Prostate gland (tissue), 2 donors: ENCODE results near the gene ICA1. TPM values are rescaled to one million over a fixed set of nuclear protein-coding genes. Genes with fewer than 3 reads are reported as not detected.

Experiments
- DNase-seq: peaks from one replicate; pipeline ENCODE4 v3.0.0-alpha.2; 2019; ENCODE audit warnings: low spot score
- H3K27ac ChIP-seq, 2 donors: fragments of 200-600 bp; sonication (generic); 2 replicates each; pipeline ENCODE4 v1.5.1; 2017 to 2019
- H3K27me3 ChIP-seq: fragments of 200-600 bp; sonication (generic); replicated peaks from 2 replicates; pipeline ENCODE4 v1.5.1; 2019; ENCODE audit not compliant: insufficient read depth
- H3K36me3 ChIP-seq, 2 donors: fragments of 200-600 bp; sonication (generic); 1 replicate in 1 of 2; 2 replicates in 1 of 2; pipeline versions ENCODE4 v1.5.1 to v1.8.1; 2017 to 2019
- H3K4me1 ChIP-seq: fragments of 200-600 bp; sonication (generic); replicated peaks from 2 replicates; pipeline ENCODE4 v1.5.1; 2019
- H3K4me3 ChIP-seq, 2 donors: fragments of 200-600 bp; sonication (generic); 2 replicates each; pipeline ENCODE4 v1.5.1; 2017 to 2019
- H3K9me3 ChIP-seq: fragments of 200-600 bp; sonication (generic); 2 replicates; pipeline ENCODE4 v1.5.1; 2017
- POLR2A ChIP-seq: fragments of 450-650 bp; IDR thresholded peaks from one replicate; pipeline ENCODE4 v1.6.1; 2016; ENCODE audit warnings: antibody characterized with exemption, mild to moderate bottlenecking
- POLR2AphosphoS5 ChIP-seq: sonication (generic); formaldehyde crosslinking; IDR thresholded peaks from one replicate; pipeline ENCODE4 v1.6.1; 2017; ENCODE audit warnings: antibody characterized with exemption
- WGBS: methylation state at CpG from one replicate; pipeline ENCODE4 v1.1.5; 2018; 5-methylcytosine and 5-hydroxymethylcytosine counted together
- intact Hi-C: fragments of 100-400 bp; cut with DNase I; formaldehyde crosslinking; loops from one replicate; pipeline ENCODE4 v1.14.2; 2022
- total RNA-seq, 2 donors: library from RNA; depleted of rRNA; stranded (reverse); fragments of >200 nt; gene quantifications; one replicate each; pipeline ENCODE4 v1.1.0, GENCODE V29; 2016
- TF ChIP-seq, protein P1 (sequence below), 4 experiments: fragments of 200-600 bp in 2 of 4; fragments of 450-650 bp in 2 of 4; sonication (generic) in 2 of 4; IDR thresholded peaks; 1 replicate in 3 of 4; 2 replicates in 1 of 4; pipeline ENCODE4 v1.5.1; 2016 to 2019; ENCODE audit warnings: antibody characterized with exemption in 4 of 4, mild to moderate bottlenecking in 2 of 4, moderate library complexity in 2 of 4

The ICA1 gene
- total RNA-seq, 2 donors from 2014 or later: 49.1 to 51.0 TPM

DNA sequence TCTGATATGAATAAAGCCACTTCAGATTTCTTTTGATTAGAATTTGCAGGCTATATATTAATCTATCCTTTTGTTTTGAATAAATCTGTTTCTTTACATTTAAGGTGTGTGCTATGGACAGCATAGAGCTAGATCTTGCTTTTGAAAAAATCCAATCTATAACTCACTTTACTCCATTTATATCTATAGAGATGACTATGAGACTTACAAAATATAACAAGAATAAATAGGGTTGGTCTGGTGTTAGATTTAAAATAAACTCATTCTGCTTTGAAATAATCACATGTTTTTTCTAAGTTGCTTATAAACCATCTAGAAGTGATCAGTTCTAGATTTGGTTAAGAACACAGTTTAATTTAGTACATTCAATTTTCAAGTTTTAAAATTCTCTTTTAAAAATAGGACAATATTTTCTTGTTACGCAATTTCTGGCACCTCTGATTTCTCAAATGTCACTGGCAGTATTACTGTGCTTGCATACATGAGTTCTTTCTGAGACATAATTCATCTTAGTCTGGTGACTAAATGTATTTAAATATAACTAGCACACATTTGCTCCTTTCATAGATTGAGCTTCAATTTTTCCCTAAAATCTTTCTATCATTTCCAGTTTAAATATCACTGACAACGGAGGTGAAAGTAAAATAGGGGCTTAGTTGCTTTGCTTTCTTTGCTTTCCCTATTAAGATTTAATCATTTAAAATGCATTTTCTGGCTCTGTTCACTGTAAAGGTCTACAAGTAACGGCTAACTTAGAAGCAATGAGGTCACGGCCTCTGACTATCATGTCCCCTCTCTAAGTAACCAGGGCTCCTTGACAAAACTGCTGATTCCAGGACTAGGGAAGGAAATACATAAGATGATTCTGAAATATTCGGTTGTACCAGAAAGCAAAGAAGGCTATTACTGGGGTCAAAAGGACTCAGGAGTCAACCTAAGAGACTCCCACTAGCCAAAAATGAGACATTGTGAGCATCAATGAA lies 89.3 kb downstream of the ICA1 start:
- WGBS: 85% methylated on average over 5 of the region's 5 CpGs
- TF ChIP-seq POLR2A (no peak), POLR2AphosphoS5 (no peak)
- TF ChIP-seq, protein P1, sequence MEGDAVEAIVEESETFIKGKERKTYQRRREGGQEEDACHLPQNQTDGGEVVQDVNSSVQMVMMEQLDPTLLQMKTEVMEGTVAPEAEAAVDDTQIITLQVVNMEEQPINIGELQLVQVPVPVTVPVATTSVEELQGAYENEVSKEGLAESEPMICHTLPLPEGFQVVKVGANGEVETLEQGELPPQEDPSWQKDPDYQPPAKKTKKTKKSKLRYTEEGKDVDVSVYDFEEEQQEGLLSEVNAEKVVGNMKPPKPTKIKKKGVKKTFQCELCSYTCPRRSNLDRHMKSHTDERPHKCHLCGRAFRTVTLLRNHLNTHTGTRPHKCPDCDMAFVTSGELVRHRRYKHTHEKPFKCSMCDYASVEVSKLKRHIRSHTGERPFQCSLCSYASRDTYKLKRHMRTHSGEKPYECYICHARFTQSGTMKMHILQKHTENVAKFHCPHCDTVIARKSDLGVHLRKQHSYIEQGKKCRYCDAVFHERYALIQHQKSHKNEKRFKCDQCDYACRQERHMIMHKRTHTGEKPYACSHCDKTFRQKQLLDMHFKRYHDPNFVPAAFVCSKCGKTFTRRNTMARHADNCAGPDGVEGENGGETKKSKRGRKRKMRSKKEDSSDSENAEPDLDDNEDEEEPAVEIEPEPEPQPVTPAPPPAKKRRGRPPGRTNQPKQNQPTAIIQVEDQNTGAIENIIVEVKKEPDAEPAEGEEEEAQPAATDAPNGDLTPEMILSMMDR (IDR thresholded peaks at IDR 0.05): no peak
- intact Hi-C loops: no loop called here
- no peak for DNase-seq
- Histone ChIP-seq H3K36me3 (no peaks in the 10 kb centered on the region), H3K27me3 (no peaks in the 10 kb centered on the region), H3K9me3 (no peaks in the 10 kb centered on the region), H3K4me3 (no peak overlapping the region), H3K4me1 (no peaks in the 10 kb centered on the region), H3K27ac (no peak overlapping the region)

DNA sequence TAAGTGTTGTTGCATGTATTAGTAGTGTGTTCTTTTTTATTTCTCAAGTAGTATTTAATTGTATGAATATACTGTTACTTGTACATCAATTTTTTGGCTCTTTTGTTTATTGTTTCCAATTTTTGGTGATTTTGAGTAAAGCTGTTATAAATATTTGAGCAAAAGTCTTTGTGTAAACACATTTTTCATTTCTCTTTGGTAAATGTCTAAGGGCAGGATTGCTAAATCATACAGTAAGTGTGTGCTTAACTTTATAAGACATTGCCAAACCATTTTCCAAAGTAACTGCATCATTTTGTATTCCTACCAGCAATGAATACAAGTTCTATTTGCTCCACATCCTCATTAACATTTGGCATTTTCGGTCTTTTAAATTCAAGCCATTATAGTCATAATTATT lies 92.8 kb downstream of the ICA1 start:
- Histone ChIP-seq H3K27ac (no peak overlapping the region), H3K4me3 (no peak overlapping the region), H3K36me3 (no peaks in the 10 kb centered on the region), H3K9me3 (no peaks in the 10 kb centered on the region), H3K4me1 (no peaks in the 10 kb centered on the region), H3K27me3 (no peaks in the 10 kb centered on the region)
- intact Hi-C loops: no loop called here
- 96% methylated on average over 1 of the region's 1 CpG for WGBS
- DNase-seq: no peak
- TF ChIP-seq, protein P1 (IDR thresholded peaks at IDR 0.05): no peak
- TF ChIP-seq POLR2A (no peak), POLR2AphosphoS5 (no peak)

DNA sequence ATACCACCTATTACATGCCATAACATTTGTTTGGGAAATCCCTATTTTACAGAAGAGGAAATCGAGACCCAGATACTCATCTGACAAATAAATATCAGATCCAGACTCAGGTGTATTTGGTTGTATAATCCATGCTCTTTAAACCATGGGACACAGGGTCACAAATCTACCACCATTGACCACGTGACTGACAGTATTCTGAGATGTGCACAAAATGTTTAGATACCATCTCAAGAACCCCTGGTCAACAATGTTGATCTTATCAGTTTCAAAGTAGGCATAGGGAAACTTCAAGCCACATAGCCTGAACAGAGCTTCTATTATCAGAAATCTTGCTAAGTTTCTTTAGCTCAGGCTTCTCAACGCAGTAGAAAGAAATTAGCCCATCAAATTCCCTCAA lies 93.6 kb downstream of the ICA1 start:
- Histone ChIP-seq H3K27ac (no peak overlapping the region), H3K27me3 (no peaks in the 10 kb centered on the region), H3K4me1 (no peaks in the 10 kb centered on the region), H3K36me3 (no peaks in the 10 kb centered on the region), H3K4me3 (no peak overlapping the region), H3K9me3 (no peaks in the 10 kb centered on the region)
- intact Hi-C loops: no loop called here
- TF ChIP-seq, protein P1 (IDR thresholded peaks at IDR 0.05): no peak
- TF ChIP-seq POLR2A: no peak
- TF ChIP-seq POLR2AphosphoS5: no peak
- WGBS: 62% methylated on average over 3 of the region's 3 CpGs
- no peak for DNase-seq

DNA sequence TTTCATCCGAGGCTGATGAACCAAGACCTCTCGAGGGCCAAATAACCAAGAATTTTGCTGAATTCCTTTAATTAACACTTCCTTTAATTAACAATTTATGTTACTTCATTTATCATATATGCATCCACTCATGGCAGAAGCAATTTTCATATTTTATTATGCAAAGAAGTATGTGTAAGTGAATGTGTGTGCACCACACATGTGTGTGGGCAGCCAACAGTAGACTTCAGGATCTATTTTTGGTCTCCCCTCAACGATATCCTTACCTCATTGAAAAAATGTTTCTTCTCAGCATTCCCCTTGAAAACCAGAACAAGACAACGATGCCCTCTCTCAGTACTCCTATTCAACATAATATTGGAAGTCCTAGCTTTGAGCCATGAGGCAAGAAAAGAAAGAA lies 96.8 kb downstream of the ICA1 start:
- H3K9me3 ChIP-seq: no peaks in the 10 kb centered on the region
- H3K4me3 ChIP-seq: no peak overlapping the region
- H3K36me3 ChIP-seq: no peaks in the 10 kb centered on the region
- TF ChIP-seq POLR2A: no peak
- no peaks in the 10 kb centered on the region for H3K4me1 ChIP-seq
- DNase-seq: no peak
- H3K27ac ChIP-seq: no peak overlapping the region
- H3K27me3 ChIP-seq: no peaks in the 10 kb centered on the region
- 73% methylated on average over 4 of the region's 4 CpGs for WGBS
- intact Hi-C loops: no loop called here

DNA sequence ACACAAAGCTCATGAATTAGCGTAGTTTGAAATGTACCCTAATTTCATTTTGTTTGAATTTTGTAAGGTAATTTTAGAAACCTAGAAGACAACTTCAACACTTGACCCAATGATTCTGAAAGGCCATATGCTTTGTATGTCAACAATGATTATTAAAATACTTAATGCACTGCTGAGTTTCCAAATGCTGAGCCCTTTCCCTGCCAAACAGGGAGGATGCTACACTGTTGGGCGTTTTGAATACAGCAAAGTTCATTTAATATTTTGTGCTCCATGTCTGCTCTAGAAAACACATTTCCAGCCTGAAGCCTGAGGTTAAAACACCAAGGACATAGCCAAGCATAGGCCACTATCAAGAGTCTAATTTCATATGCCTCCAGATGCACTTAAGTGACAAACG lies 99.8 kb downstream of the ICA1 start:
- Histone ChIP-seq H3K4me1 (no peaks in the 10 kb centered on the region), H3K4me3 (no peak overlapping the region), H3K36me3 (no peaks in the 10 kb centered on the region), H3K9me3 (no peaks in the 10 kb centered on the region), H3K27ac (no peak overlapping the region), H3K27me3 (no peaks in the 10 kb centered on the region)
- no peak for TF ChIP-seq POLR2AphosphoS5
- TF ChIP-seq, protein P1 (IDR thresholded peaks at IDR 0.05): no peak
- TF ChIP-seq POLR2A: no peak
- intact Hi-C loops: no loop called here
- WGBS: 85% methylated on average over 3 of the region's 3 CpGs
- no peak for DNase-seq
